ENCODE measurements around the gene PLOD1.

- TF ChIP-seq CTCF (conservative IDR thresholded peaks at IDR 0.05; ENCODE audit: low read depth, low read length) (no peak), EZH2 (IDR thresholded peaks at IDR 0.05; ENCODE audit: borderline replicate concordance, low read depth, low read length, poor library complexity, severe bottlenecking) (no peak)
Observed at GRCh38 chr1:12015499-12015898, 81.0 kb downstream of the PLOD1 start.

Data from A673 (cell line).